AML-193 (cell line): ENCODE results near the gene DOK7.
"Not testable (repeated sequence)": the region's sequence is repeated elsewhere in the genome, so short reads cannot be mapped to it uniquely, and the experiment has no call there.

ENCODE experiments used
- DNase-seq, 2 experiments: peaks; one replicate each; lab custom pipeline; 2025; lab: John Stamatoyannopoulos, UW

DOK7 gene

DNA sequence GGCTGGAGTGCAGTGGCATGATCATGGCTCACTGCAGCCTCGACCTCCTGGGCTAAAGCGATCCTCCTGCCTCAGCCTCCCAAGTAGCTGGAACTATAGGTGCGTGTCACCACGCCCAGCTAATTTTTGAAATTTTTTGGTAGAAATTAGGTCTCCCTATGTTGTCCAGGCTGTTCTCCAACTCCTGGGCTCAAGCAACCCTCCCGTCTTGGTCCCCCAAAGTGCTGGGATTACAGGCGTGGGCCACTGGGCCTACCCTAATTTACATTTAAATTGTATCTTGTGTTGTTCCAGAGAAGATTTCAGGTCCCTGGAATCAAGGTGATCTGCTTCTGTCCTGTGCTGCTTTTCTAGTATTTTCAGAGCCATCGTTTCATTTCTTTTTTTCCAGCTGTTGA lies 70.3 kb downstream of the DOK7 start:
- no peak for DNase-seq

DNA sequence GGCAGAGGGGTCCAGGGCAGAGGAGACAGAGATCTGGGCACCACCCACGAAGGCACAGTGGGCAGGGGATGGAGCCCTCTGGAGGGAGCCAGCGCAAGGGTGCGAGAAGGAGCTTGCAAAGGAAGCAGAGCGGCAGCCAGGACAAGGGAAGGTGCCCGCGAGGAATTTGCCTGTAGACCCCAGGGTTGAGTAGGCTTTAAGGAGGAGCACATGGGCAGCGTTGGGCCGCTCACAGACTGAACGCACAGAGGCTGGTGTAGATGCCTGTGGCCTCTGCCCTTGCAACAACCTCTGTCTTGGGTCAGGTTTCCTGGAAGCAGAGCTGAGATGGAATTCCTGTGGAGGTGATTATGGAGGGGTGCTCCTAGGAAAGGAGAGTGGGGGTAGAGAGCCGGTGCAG lies 72.7 kb downstream of the DOK7 start:
- DNase-seq, result not testable (repeated sequence)

DNA sequence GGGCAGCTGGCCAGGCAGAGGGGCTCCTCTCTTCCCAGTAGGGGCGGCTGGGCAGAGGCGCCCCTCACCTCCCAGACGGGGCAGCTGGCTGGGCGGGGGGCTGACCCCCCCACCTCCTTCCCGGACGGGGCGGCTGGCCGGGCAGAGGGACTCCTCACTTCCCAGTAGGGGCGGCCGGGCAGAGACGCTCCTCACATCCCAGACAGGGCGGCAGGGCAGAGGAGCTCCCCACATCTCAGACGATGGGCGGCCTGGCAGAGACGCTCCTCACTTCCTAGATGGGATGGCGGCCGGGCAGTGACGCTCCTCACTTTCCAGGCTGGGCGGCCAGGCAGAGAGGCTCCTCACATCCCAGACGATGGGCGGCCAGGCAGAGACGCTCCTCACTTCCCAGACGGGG lies 75.8 kb downstream of the DOK7 start:
- DNase-seq, result not testable (repeated sequence)

DNA sequence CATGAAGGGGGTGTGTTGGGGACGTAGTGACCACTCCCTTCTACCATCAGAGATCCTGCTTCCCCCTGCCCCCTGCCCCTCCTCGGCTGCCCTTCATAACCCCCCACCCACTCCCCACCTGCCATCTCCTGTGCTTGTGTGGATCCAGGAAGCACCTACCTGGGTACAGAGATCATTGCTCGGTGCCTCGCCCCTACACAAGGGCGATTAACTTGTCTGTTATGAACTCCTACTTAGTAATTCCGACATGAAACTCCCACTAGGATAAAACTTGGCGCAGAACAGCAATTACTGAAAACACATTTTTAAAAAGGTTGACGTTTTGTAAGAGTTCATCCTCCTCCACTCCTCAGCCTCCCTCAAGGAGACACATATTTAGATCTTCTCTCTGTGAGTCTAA lies 80.3 kb downstream of the DOK7 start:
- DNase-seq, result not testable (repeated sequence)
